GM06990 (cell line): ENCODE data around the gene SEC16B.

ENCODE experiments used
- DNase-seq: peaks from one replicate; pipeline ENCODE4 v3.0.0-alpha.2; 2011; ENCODE audit not compliant: insufficient read length; ENCODE audit errors: extremely low read depth
- H3K27me3 ChIP-seq: replicated peaks from 2 replicates; pipeline ENCODE4 v1.6.0; 2011; ENCODE audit warnings: low read length; ENCODE audit not compliant: control insufficient read depth, insufficient read depth
- H3K36me3 ChIP-seq: 2 replicates; pipeline ENCODE4 v1.5.1; 2011; ENCODE audit warnings: low read length; ENCODE audit not compliant: control insufficient read depth, insufficient read depth
- H3K4me3 ChIP-seq: replicated peaks from 2 replicates; pipeline ENCODE4 v1.5.1; 2011; ENCODE audit warnings: low read depth, mild to moderate bottlenecking, control low read depth, low read length
- TF ChIP-seq, protein P1 (sequence below): IDR thresholded peaks from 2 replicates; pipeline ENCODE4 v1.5.1; 2011; ENCODE audit warnings: low read length, control low read depth, mild to moderate bottlenecking, inconsistent platforms; ENCODE audit not compliant: insufficient read depth, poor library complexity, severe bottlenecking

SEC16B gene

GRCh38 chr1:177953549-177953948 is 16.3 kb downstream of the SEC16B start:
- no peak for DNase-seq
- Histone ChIP-seq H3K27me3 (no peaks in the 10 kb centered on the region), H3K36me3 (no peaks in the 10 kb centered on the region), H3K4me3 (no peak overlapping the region)
- TF ChIP-seq, protein P1, sequence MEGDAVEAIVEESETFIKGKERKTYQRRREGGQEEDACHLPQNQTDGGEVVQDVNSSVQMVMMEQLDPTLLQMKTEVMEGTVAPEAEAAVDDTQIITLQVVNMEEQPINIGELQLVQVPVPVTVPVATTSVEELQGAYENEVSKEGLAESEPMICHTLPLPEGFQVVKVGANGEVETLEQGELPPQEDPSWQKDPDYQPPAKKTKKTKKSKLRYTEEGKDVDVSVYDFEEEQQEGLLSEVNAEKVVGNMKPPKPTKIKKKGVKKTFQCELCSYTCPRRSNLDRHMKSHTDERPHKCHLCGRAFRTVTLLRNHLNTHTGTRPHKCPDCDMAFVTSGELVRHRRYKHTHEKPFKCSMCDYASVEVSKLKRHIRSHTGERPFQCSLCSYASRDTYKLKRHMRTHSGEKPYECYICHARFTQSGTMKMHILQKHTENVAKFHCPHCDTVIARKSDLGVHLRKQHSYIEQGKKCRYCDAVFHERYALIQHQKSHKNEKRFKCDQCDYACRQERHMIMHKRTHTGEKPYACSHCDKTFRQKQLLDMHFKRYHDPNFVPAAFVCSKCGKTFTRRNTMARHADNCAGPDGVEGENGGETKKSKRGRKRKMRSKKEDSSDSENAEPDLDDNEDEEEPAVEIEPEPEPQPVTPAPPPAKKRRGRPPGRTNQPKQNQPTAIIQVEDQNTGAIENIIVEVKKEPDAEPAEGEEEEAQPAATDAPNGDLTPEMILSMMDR: no peak

- Histone ChIP-seq H3K4me3 (no peak overlapping the region), H3K27me3 (no peaks in the 10 kb centered on the region), H3K36me3 (no peaks in the 10 kb centered on the region)
- no peak for DNase-seq
- TF ChIP-seq, protein P1: no peak
Observed at GRCh38 chr1:177952691-177953090, 17.2 kb downstream of the SEC16B start.

- H3K36me3 ChIP-seq: no peaks in the 10 kb centered on the region
- no peaks in the 10 kb centered on the region for H3K27me3 ChIP-seq
- TF ChIP-seq, protein P1: no peak
- no peak overlapping the region for H3K4me3 ChIP-seq
- no peak for DNase-seq
Observed at GRCh38 chr1:177952249-177952648, 17.6 kb downstream of the SEC16B start.

- Histone ChIP-seq H3K27me3 (no peaks in the 10 kb centered on the region), H3K4me3 (no peak overlapping the region), H3K36me3 (no peaks in the 10 kb centered on the region)
- DNase-seq: no peak
- TF ChIP-seq, protein P1: no peak
Observed at GRCh38 chr1:177950506-177950905, 19.4 kb downstream of the SEC16B start.

- TF ChIP-seq, protein P1: peak; percentile 87
- Histone ChIP-seq H3K4me3 (no peak overlapping the region), H3K36me3 (no peaks in the 10 kb centered on the region), H3K27me3 (no peaks in the 10 kb centered on the region)
- DNase-seq: no peak
Observed at GRCh38 chr1:177948336-177948972, 21.4 kb downstream of the SEC16B start.

GRCh38 chr1:177947623-177948022 is 22.2 kb downstream of the SEC16B start:
- no peak overlapping the region for H3K4me3 ChIP-seq
- H3K27me3 ChIP-seq: no peaks in the 10 kb centered on the region
- TF ChIP-seq, protein P1: no peak
- no peak for DNase-seq
- H3K36me3 ChIP-seq: no peaks in the 10 kb centered on the region
